H1 (cell line): ENCODE results near the gene RBM5. TPM values are rescaled to one million over a fixed set of nuclear protein-coding genes. Genes with fewer than 3 reads are reported as not detected.

Experiments
- CTCF ChIA-PET: fragments of 300-600 bp; sonication (Branson Sonifier 250); formaldehyde crosslinking; loops from one replicate; lab custom pipeline; 2021; ENCODE audit not compliant: partially characterized antibody; lab: Charles Lee
- POLR2A ChIA-PET: fragments of 300-600 bp; sonication (Branson Sonifier 250); formaldehyde crosslinking; loops from one replicate; lab custom pipeline; 2021; ENCODE audit warnings: inconsistent platforms; ENCODE audit not compliant: partially characterized antibody; lab: Charles Lee
- DNase-seq, 2 experiments: peaks; one replicate each; pipeline versions ENCODE4 v3.0.0 to v3.0.0-alpha.2; 2010 to 2022; ENCODE audit warnings: low spot score in 2 of 2, low read depth in 1 of 2, mixed read lengths in 1 of 2
- FAIRE-seq: peaks from 2 replicates; lab custom pipeline; 2011; peaks lifted over from hg19 to GRCh38; lab: Jason Lieb, UNC
- H2AFZ ChIP-seq: 2 replicates; pipeline ENCODE4 v1.8.1; 2012; ENCODE audit warnings: low read length, inconsistent platforms
- H2AK5ac ChIP-seq: 2 replicates; pipeline ENCODE4 v1.6.1; 2013; ENCODE audit warnings: low read depth, low read length
- H2BK120ac ChIP-seq: replicated peaks from 2 replicates; pipeline ENCODE3; 2013; ENCODE audit warnings: low read depth, low read length, inconsistent platforms
- H2BK12ac ChIP-seq: 2 replicates; pipeline ENCODE4 v1.6.1; 2013; ENCODE audit warnings: low read depth, low read length
- H2BK15ac ChIP-seq: 2 replicates; pipeline ENCODE4 v1.6.1; 2013; ENCODE audit warnings: low read length
- H2BK20ac ChIP-seq: 2 replicates; pipeline ENCODE4 v1.6.1; 2013; ENCODE audit warnings: low read length
- H2BK5ac ChIP-seq: 2 replicates; pipeline ENCODE4 v1.6.1; 2013; ENCODE audit warnings: low read depth, low read length
- H3K14ac ChIP-seq: 2 replicates; pipeline ENCODE4 v1.6.1; 2013; ENCODE audit warnings: inconsistent platforms; ENCODE audit not compliant: insufficient read length
- H3K18ac ChIP-seq: 2 replicates; pipeline ENCODE4 v1.6.1; 2013; ENCODE audit warnings: low read length; ENCODE audit errors: extremely low read depth
- H3K23ac ChIP-seq: 2 replicates; pipeline ENCODE4 v1.6.1; 2013; ENCODE audit warnings: inconsistent platforms; ENCODE audit not compliant: insufficient read length
- H3K23me2 ChIP-seq: 2 replicates; pipeline ENCODE4 v1.6.1; 2013; ENCODE audit warnings: low read depth, low read length
- H3K27ac ChIP-seq: 2 replicates; pipeline ENCODE4 v1.6.1; 2011; ENCODE audit warnings: low read depth, low read length, inconsistent platforms
- H3K27me3 ChIP-seq, 4 experiments: replicated peaks in 1 of 4; 1 replicate in 1 of 4; 2 replicates in 3 of 4; pipeline versions ENCODE4 v1.6.1 to v1.8.1; 2011 to 2013; ENCODE audit warnings: low read length in 3 of 4, mild to moderate bottlenecking in 3 of 4, inconsistent platforms in 2 of 4, mixed read lengths in 2 of 4, moderate library complexity in 1 of 4; ENCODE audit not compliant: control insufficient read depth in 3 of 4, insufficient read depth in 3 of 4; ENCODE audit errors: extremely low read depth in 1 of 4
- H3K36me3 ChIP-seq, 4 experiments: 2 replicates each; pipeline versions ENCODE4 v1.6.1 to v1.8.1; 2011 to 2013; ENCODE audit warnings: mild to moderate bottlenecking in 4 of 4, low read length in 3 of 4, moderate library complexity in 2 of 4, control low read depth in 1 of 4, inconsistent platforms in 1 of 4; ENCODE audit not compliant: insufficient read depth in 4 of 4, control insufficient read depth in 2 of 4
- H3K4ac ChIP-seq: replicated peaks from 2 replicates; pipeline ENCODE3; 2013; ENCODE audit warnings: low read length, low read depth, mixed read lengths, inconsistent platforms; ENCODE audit not compliant: insufficient read length
- H3K4me1 ChIP-seq, 4 experiments: replicated peaks in 1 of 4; 1 replicate in 1 of 4; 2 replicates in 3 of 4; pipeline versions ENCODE4 v1.6.1 to v1.8.1; 2011 to 2013; ENCODE audit warnings: low read length in 3 of 4, inconsistent platforms in 2 of 4, mixed read lengths in 1 of 4; ENCODE audit not compliant: insufficient read depth in 4 of 4, control insufficient read depth in 3 of 4
- H3K4me2 ChIP-seq, 2 experiments: 2 replicates each; pipeline versions ENCODE4 v1.6.1 to v1.8.1; 2011 to 2013; ENCODE audit warnings: low read depth in 2 of 2, low read length in 2 of 2, control low read depth in 1 of 2, inconsistent platforms in 1 of 2, mild to moderate bottlenecking in 1 of 2; ENCODE audit not compliant: insufficient read depth in 1 of 2
- H3K4me3 ChIP-seq, 4 experiments: fragments of 200-600, 300-600 bp in 1 of 4; sonication (generic), shearing (Covaris generic), sonication (Bioruptor Twin) in 1 of 4; 2 replicates each; pipeline versions ENCODE4 v1.5.1 to v1.8.1; 2011 to 2016; ENCODE audit warnings: low read length in 4 of 4, low read depth in 3 of 4, control low read depth in 2 of 4, inconsistent platforms in 2 of 4, mild to moderate bottlenecking in 2 of 4, mixed read lengths in 1 of 4, moderate library complexity in 1 of 4; ENCODE audit not compliant: insufficient read depth in 2 of 4; ENCODE audit errors: extremely low read depth in 1 of 4
- H3K56ac ChIP-seq: replicated peaks from 2 replicates; pipeline ENCODE3; 2013; ENCODE audit warnings: low read depth, mild to moderate bottlenecking, mixed read lengths, low read length, inconsistent platforms; ENCODE audit not compliant: insufficient read length
- H3K79me1 ChIP-seq: 2 replicates; pipeline ENCODE4 v1.6.1; 2013; ENCODE audit warnings: low read depth, low read length, control low read depth
- H3K79me2 ChIP-seq, 2 experiments: 2 replicates each; pipeline versions ENCODE4 v1.6.1 to v1.8.1; 2012 to 2013; ENCODE audit warnings: low read length in 2 of 2, mild to moderate bottlenecking in 2 of 2, inconsistent platforms in 1 of 2; ENCODE audit not compliant: insufficient read depth in 2 of 2, control insufficient read depth in 1 of 2
- H3K9ac ChIP-seq, 4 experiments: replicated peaks in 1 of 4; 1 replicate in 1 of 4; 2 replicates in 3 of 4; pipeline versions ENCODE4 v1.6.1 to v1.8.1; 2011 to 2013; ENCODE audit warnings: low read depth in 3 of 4, low read length in 3 of 4, control low read depth in 2 of 4, mild to moderate bottlenecking in 2 of 4, moderate library complexity in 2 of 4, inconsistent platforms in 1 of 4; ENCODE audit errors: extremely low read depth in 1 of 4
- H3K9me3 ChIP-seq, 2 experiments: 2 replicates each; pipeline versions ENCODE4 v1.6.1 to v1.8.1; 2012 to 2013; ENCODE audit warnings: mild to moderate bottlenecking in 2 of 2, moderate library complexity in 2 of 2, control low read depth in 1 of 2, inconsistent platforms in 1 of 2, low read depth in 1 of 2, low read length in 1 of 2, mixed read lengths in 1 of 2; ENCODE audit not compliant: insufficient read depth in 2 of 2
- H4K20me1 ChIP-seq, 2 experiments: replicated peaks in 1 of 2; 2 replicates each; pipeline versions ENCODE3 to v1.8.1; 2011 to 2013; ENCODE audit warnings: inconsistent platforms in 2 of 2, low read length in 2 of 2, mild to moderate bottlenecking in 1 of 2; ENCODE audit not compliant: insufficient read depth in 2 of 2, control insufficient read depth in 1 of 2
- H4K5ac ChIP-seq: 2 replicates; pipeline ENCODE4 v1.6.1; 2013; ENCODE audit warnings: low read length, low read depth, mixed read lengths, inconsistent platforms; ENCODE audit not compliant: insufficient read length
- H4K8ac ChIP-seq: 2 replicates; pipeline ENCODE4 v1.8.0; 2013; ENCODE audit warnings: mild to moderate bottlenecking, moderate library complexity, low read length, inconsistent platforms; ENCODE audit not compliant: insufficient read depth; ENCODE audit errors: extremely low read depth
- H4K91ac ChIP-seq: replicated peaks from 2 replicates; pipeline ENCODE3; 2013; ENCODE audit warnings: low read length, mixed read lengths, inconsistent platforms; ENCODE audit not compliant: insufficient read length
- CBX8 ChIP-seq: fragments of 300-800, 300-1000 bp; sonication (generic); IDR thresholded peaks from 2 replicates; pipeline ENCODE4 v1.7.1; 2016; ENCODE audit warnings: low read depth, low read length, borderline replicate concordance
- EP300 ChIP-seq, 2 experiments: IDR thresholded peaks; 1 replicate in 1 of 2; 2 replicates in 1 of 2; pipeline ENCODE4 v1.6.1; 2011 to 2012; ENCODE audit warnings: low read depth in 2 of 2, low read length in 2 of 2, mild to moderate bottlenecking in 2 of 2, borderline replicate concordance in 1 of 2, inconsistent platforms in 1 of 2, moderate library complexity in 1 of 2
- HDAC6 ChIP-seq: IDR thresholded peaks from one replicate; pipeline ENCODE4 v1.7.1; 2012; ENCODE audit warnings: low read depth, mild to moderate bottlenecking, inconsistent platforms, low read length, moderate library complexity
- JUND ChIP-seq: IDR thresholded peaks from 2 replicates; pipeline ENCODE4 v1.6.1; 2011; ENCODE audit warnings: mild to moderate bottlenecking, improper control_type of control experiment, low read length
- KDM1A ChIP-seq: fragments of 200-600, 300-600 bp; sonication (generic); IDR thresholded peaks from 2 replicates; pipeline ENCODE4 v1.7.1; 2016; ENCODE audit warnings: mild to moderate bottlenecking, low read length, borderline replicate concordance
- WGBS, 2 experiments: shearing (Covaris generic) in 1 of 2; methylation state at CpG; one replicate each; pipeline versions ENCODE4 v1.1.6 to v1.1.7; 2013 to 2015; ENCODE audit warnings: low lambda C conversion rate in 2 of 2, mixed read lengths in 2 of 2, inconsistent platforms in 1 of 2, low coverage in 1 of 2, missing lambda C conversion rate in 1 of 2; ENCODE audit not compliant: insufficient replicate concordance in 2 of 2, insufficient coverage in 1 of 2, insufficient read length in 1 of 2; ENCODE audit errors: extremely low coverage in 1 of 2, missing lambda C conversion rate in 1 of 2; 5-methylcytosine and 5-hydroxymethylcytosine counted together
- polyA plus RNA-seq, 7 experiments: library from polyadenylated mRNA; depleted of rRNA in 3 of 7; stranded (reverse) in 5 of 7; unstranded in 2 of 7; fragments of >200 nt in 5 of 7; fragments of 200-250 nt in 2 of 7; gene quantifications; 1 replicate in 5 of 7; 2 replicates in 1 of 7; 4 replicates in 1 of 7; pipeline versions ENCODE4 v1.2.1 to v1.2.3, GENCODE V29; 2011 to 2013; ENCODE audit warnings: missing spikeins in 2 of 7, mixed read lengths in 2 of 7
- total RNA-seq: library from RNA; stranded (reverse); fragmentation: NEBNext Ultra II Directional; extraction: Animal tissue kit (Norgen Biotek cat#: 25700); gene quantifications from 2 replicates; pipeline ENCODE4 v1.2.1, GENCODE V29; 2021
- TF ChIP-seq, protein P1 (sequence below): IDR thresholded peaks from 2 replicates; pipeline ENCODE4 v1.6.1; 2012; ENCODE audit warnings: inconsistent platforms

The RBM5 gene
- total and polyA plus RNA-seq, 2 of the 8 experiments (the other 6 are each of a cell fraction or from before 2014, with no cell fraction given) = 82.7 to 144 TPM

DNA sequence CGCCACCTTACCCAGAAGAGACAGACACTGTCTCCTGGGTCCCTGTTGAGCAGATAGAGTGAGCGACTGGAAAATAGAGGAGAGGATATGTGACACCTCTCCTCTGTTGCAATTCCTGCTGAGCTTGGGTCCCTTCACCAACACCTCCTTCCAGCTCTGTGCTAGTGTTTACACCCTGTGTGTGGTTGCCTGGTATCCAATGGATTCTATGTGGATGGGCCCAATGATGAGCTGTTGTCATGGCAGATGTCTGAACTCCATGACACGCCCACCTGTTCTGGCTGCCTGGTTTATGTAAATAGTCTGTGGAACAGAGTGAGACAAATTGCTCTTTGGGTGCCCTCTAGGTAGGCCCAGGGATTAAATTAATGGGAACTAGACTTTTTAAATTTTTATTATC, 23.7 kb downstream of the RBM5 start:
- Histone ChIP-seq H3K4me2 (no peak overlapping the region), H3K14ac (no peak overlapping the region), H3K79me1 (no peaks in the 10 kb centered on the region), H2AFZ (no peak overlapping the region), H2BK15ac (no peak overlapping the region), H3K18ac (no peak overlapping the region), H2BK12ac (no peak overlapping the region), H4K8ac (no peak overlapping the region), H3K27ac (no peak overlapping the region), H2BK20ac (no peak overlapping the region), H2AK5ac (no peak overlapping the region), H3K4me1 (0 out of 7 replicates have a peak, but pooled peaks cover 0 to 2% (median 0%) of the 10 kb centered on the region in 4 experiments), H3K4me3 (no peak overlapping the region), H3K36me3 (peaks cover 57 to 99% (median 89%) of the 10 kb centered on the region in 4 experiments), H3K9me3 (no peaks in the 10 kb centered on the region), H4K91ac (no peak overlapping the region), H3K23me2 (no peaks in the 10 kb centered on the region), H2BK5ac (no peak overlapping the region), H3K4ac (no peak overlapping the region), H3K27me3 (no peaks in the 10 kb centered on the region), H3K79me2 (no peaks in the 10 kb centered on the region), H2BK120ac (no peak overlapping the region), H4K5ac (no peak overlapping the region), H3K56ac (no peak overlapping the region), H3K9ac (no peak overlapping the region), H4K20me1 (peaks cover 0 to 6% of the 10 kb centered on the region in 2 experiments), H3K23ac (no peak overlapping the region)
- CTCF ChIA-PET = interaction anchor here (0.9 to 20.9 kb wide), 4 partner anchors 8 to 75 kb away, joined by 3 to 591 read pairs (median 5); partner anchors contain the start of gene GNAT1
- no peak for FAIRE-seq
- no peak for DNase-seq
- POLR2A ChIA-PET = interaction anchor here (0.7 kb wide), 1 partner anchor 10 kb away, joined by 3 read pairs; no protein-coding TSS in a partner anchor
- 86% methylated on average over 3 of the region's 3 CpGs; no CpG with 5 or more reads in 1 of the 2 experiments for WGBS, 2 experiments
- TF ChIP-seq CBX8 (no peak), EP300 (IDR thresholded peaks at IDR 0.05; ENCODE audit: borderline replicate concordance in 1 of 2, low read depth in 2 of 2, low read length in 2 of 2) (no peak), KDM1A (no peak), HDAC6 (no peak), JUND (no peak)
- TF ChIP-seq, protein P1, sequence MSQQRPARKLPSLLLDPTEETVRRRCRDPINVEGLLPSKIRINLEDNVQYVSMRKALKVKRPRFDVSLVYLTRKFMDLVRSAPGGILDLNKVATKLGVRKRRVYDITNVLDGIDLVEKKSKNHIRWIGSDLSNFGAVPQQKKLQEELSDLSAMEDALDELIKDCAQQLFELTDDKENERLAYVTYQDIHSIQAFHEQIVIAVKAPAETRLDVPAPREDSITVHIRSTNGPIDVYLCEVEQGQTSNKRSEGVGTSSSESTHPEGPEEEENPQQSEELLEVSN = no peak
